Osteoblast (primary cell): Measurements from ENCODE around the gene DHRS13. TPM values are rescaled to one million over a fixed set of nuclear protein-coding genes. Genes with fewer than 3 reads are reported as not detected.

Source experiments
- DNase-seq: peaks from one replicate; pipeline ENCODE4 v3.0.0; 2011; ENCODE audit warnings: low spot score, mixed read lengths; ENCODE audit not compliant: insufficient read length; ENCODE audit errors: missing footprints
- H2AFZ ChIP-seq: 2 replicates; pipeline ENCODE4 v1.6.0; 2011; ENCODE audit warnings: mild to moderate bottlenecking, low read length
- H3K27ac ChIP-seq: 2 replicates; pipeline ENCODE4 v1.5.1; 2011; ENCODE audit warnings: mild to moderate bottlenecking, low read depth, low read length, moderate library complexity
- H3K27me3 ChIP-seq: 2 replicates; pipeline ENCODE4 v1.6.0; 2012; ENCODE audit warnings: mild to moderate bottlenecking, control low read depth, inconsistent platforms, low read length, moderate library complexity; ENCODE audit not compliant: insufficient read depth
- H3K36me3 ChIP-seq: 2 replicates; pipeline ENCODE4 v1.5.1; 2011; ENCODE audit warnings: mild to moderate bottlenecking, low read length, control low read depth, moderate library complexity; ENCODE audit not compliant: insufficient read depth
- H3K4me1 ChIP-seq: 2 replicates; pipeline ENCODE4 v1.5.1; 2011; ENCODE audit warnings: mild to moderate bottlenecking, low read length, control low read depth, moderate library complexity; ENCODE audit not compliant: insufficient read depth
- H3K4me2 ChIP-seq: 2 replicates; pipeline ENCODE4 v1.6.0; 2011; ENCODE audit warnings: mild to moderate bottlenecking, low read length; ENCODE audit not compliant: insufficient read depth
- H3K4me3 ChIP-seq: fragments of 200-600 bp; sonication (generic); 3 replicates; pipeline ENCODE4 v1.5.1; 2012; ENCODE audit warnings: mild to moderate bottlenecking, low read length, inconsistent platforms; ENCODE audit not compliant: insufficient read depth
- H3K79me2 ChIP-seq: 2 replicates; pipeline ENCODE4 v1.6.0; 2012; ENCODE audit warnings: mild to moderate bottlenecking, low read length, control low read depth, inconsistent platforms; ENCODE audit not compliant: insufficient read depth
- H3K9me3 ChIP-seq: 2 replicates; pipeline ENCODE4 v1.5.1; 2011; ENCODE audit warnings: low read depth, low read length, control low read depth
- H4K20me1 ChIP-seq: 2 replicates; pipeline ENCODE4 v1.6.0; 2012; ENCODE audit warnings: mild to moderate bottlenecking, low read length, control low read depth; ENCODE audit not compliant: insufficient read depth
- total RNA-seq: library from RNA; depleted of rRNA; stranded (reverse); fragments of >200 nt; gene quantifications from 2 replicates; pipeline ENCODE4 v1.2.3, GENCODE V29; 2012
- TF ChIP-seq, protein P1 (sequence below): IDR thresholded peaks from 2 replicates; pipeline ENCODE4 v1.5.1; 2011; ENCODE audit warnings: mild to moderate bottlenecking, low read depth, low read length, moderate library complexity; ENCODE audit errors: extremely low read depth

Gene DHRS13
- total RNA-seq, 1 donor, result 6.2 TPM

- Histone ChIP-seq H3K36me3 (peaks cover 10% of the 10 kb centered on the region), H3K9me3 (no peaks in the 10 kb centered on the region), H3K4me2 (no peak overlapping the region), H3K4me1 (peaks cover 44% of the 10 kb centered on the region), H3K79me2 (peaks cover 96% of the 10 kb centered on the region), H4K20me1 (peaks cover 50% of the 10 kb centered on the region), H2AFZ (no peak overlapping the region), H3K27ac (peak overlapping the region; percentile 94), H3K4me3 (no peak overlapping the region), H3K27me3 (no peaks in the 10 kb centered on the region)
- TF ChIP-seq, protein P1, sequence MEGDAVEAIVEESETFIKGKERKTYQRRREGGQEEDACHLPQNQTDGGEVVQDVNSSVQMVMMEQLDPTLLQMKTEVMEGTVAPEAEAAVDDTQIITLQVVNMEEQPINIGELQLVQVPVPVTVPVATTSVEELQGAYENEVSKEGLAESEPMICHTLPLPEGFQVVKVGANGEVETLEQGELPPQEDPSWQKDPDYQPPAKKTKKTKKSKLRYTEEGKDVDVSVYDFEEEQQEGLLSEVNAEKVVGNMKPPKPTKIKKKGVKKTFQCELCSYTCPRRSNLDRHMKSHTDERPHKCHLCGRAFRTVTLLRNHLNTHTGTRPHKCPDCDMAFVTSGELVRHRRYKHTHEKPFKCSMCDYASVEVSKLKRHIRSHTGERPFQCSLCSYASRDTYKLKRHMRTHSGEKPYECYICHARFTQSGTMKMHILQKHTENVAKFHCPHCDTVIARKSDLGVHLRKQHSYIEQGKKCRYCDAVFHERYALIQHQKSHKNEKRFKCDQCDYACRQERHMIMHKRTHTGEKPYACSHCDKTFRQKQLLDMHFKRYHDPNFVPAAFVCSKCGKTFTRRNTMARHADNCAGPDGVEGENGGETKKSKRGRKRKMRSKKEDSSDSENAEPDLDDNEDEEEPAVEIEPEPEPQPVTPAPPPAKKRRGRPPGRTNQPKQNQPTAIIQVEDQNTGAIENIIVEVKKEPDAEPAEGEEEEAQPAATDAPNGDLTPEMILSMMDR, result no peak
- no peak for DNase-seq
Observed at GRCh38 chr17:28944343-28944742, 41.5 kb upstream of the DHRS13 start.

GRCh38 chr17:28942925-28943324, 40.0 kb upstream of the DHRS13 start:
- no peak overlapping the region for H3K4me2 ChIP-seq
- H3K27ac ChIP-seq, result no peak overlapping the region
- peaks cover 14% of the 10 kb centered on the region for H3K36me3 ChIP-seq
- H4K20me1 ChIP-seq, result peaks cover 63% of the 10 kb centered on the region
- H3K4me1 ChIP-seq, result peaks cover 47% of the 10 kb centered on the region
- no peak overlapping the region for H2AFZ ChIP-seq
- H3K9me3 ChIP-seq, result no peaks in the 10 kb centered on the region
- TF ChIP-seq, protein P1, result no peak
- DNase-seq, result no peak
- H3K27me3 ChIP-seq, result no peaks in the 10 kb centered on the region
- no peak overlapping the region for H3K4me3 ChIP-seq
- H3K79me2 ChIP-seq, result peaks cover 96% of the 10 kb centered on the region

- DNase-seq, result no peak
- peaks cover 97% of the 10 kb centered on the region for H3K79me2 ChIP-seq
- H2AFZ ChIP-seq, result no peak overlapping the region
- H4K20me1 ChIP-seq, result peaks cover 73% of the 10 kb centered on the region
- no peak overlapping the region for H3K4me3 ChIP-seq
- no peaks in the 10 kb centered on the region for H3K27me3 ChIP-seq
- H3K4me2 ChIP-seq, result no peak overlapping the region
- TF ChIP-seq, protein P1, result no peak
- H3K36me3 ChIP-seq, result peaks cover 14% of the 10 kb centered on the region
- peaks cover 41% of the 10 kb centered on the region for H3K4me1 ChIP-seq
- H3K9me3 ChIP-seq, result no peaks in the 10 kb centered on the region
- H3K27ac ChIP-seq, result no peak overlapping the region
Observed at GRCh38 chr17:28941251-28941650, 38.4 kb upstream of the DHRS13 start.

DNA sequence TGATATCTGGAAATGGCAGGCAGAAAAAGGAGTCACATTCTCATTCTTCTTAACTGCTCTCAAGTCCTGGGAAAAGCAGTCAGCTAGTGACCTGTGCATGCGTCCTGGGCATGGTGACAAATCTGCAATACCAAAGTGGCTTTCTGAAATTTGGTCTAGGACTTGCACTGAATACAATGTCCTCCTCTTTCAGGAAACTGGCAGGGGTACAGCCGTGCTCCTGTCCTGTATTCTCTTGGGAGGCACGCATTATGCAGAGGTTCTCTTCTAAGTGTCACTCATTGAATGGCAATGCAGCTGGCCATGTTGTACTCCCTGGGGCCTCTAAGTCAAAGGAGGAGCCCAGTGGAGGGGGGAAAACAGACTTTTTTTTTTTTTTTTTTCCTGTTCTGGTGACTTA, 37.8 kb upstream of the DHRS13 start:
- Histone ChIP-seq H3K79me2 (peaks cover 100% of the 10 kb centered on the region), H3K9me3 (no peaks in the 10 kb centered on the region), H3K4me1 (peaks cover 36% of the 10 kb centered on the region), H3K4me2 (no peak overlapping the region), H3K27ac (no peak overlapping the region), H3K36me3 (peaks cover 14% of the 10 kb centered on the region), H3K4me3 (no peak overlapping the region), H2AFZ (no peak overlapping the region), H4K20me1 (peaks cover 77% of the 10 kb centered on the region), H3K27me3 (no peaks in the 10 kb centered on the region)
- TF ChIP-seq, protein P1, result no peak
- DNase-seq, result no peak
